Fibroblast of mammary gland (primary cell): Measurements from ENCODE around the gene DNASE1L3.

Source experiments
- DNase-seq: peaks from one replicate; pipeline ENCODE4 v3.0.0-alpha.2; 2010; ENCODE audit warnings: low read depth
- H3K4me3 ChIP-seq: 2 replicates; pipeline ENCODE4 v1.5.1; 2011; ENCODE audit warnings: low read depth, mild to moderate bottlenecking, low read length, moderate library complexity; ENCODE audit not compliant: control insufficient read depth
- TF ChIP-seq, protein P1 (sequence below): conservative IDR thresholded peaks from 2 replicates; pipeline ENCODE4 v1.5.1; 2011; ENCODE audit warnings: low read depth, low read length, inconsistent platforms; ENCODE audit not compliant: control insufficient read depth, insufficient read depth

Gene DNASE1L3

DNA sequence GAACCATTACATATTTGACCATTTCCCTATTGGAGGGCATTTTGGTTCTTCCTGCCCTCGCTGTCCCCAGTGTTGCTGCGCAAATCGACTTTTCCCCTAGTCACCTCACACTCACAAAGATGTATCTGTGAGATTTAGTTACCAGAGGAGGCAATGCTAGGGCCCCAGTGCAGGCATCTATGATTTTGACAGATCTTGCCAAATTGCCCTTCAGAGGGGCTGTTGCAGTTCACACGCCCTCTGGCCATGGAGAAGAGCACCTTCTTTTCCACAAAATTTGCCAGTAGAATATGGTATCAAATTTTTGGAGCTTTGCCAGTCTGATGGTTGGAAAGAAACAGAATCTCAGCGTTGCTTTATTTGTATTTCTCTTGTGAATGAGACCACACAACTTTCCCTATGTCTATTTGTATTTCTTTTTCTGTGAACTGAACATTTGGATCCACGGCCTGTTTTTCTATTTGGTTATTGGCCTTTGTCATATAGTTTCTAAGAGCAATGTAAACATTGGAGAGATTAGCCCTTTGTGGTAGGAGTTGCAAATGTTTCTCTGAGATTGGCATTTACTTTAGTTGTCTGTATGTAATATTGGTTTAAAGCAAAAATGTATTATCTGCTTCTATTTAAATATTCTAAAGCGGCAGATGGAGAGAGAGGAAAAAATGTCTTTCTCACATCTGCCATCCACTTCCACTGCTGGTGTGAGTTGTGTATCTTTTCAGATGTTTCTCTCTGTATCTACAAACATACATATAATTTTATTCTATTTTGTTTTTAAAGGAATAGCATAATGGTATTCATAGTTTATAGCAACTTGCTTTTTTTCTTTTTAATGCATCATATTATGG, 66.1 kb downstream of the DNASE1L3 start:
- no peak for DNase-seq
- H3K4me3 ChIP-seq, result no peak overlapping the region
- TF ChIP-seq, protein P1, sequence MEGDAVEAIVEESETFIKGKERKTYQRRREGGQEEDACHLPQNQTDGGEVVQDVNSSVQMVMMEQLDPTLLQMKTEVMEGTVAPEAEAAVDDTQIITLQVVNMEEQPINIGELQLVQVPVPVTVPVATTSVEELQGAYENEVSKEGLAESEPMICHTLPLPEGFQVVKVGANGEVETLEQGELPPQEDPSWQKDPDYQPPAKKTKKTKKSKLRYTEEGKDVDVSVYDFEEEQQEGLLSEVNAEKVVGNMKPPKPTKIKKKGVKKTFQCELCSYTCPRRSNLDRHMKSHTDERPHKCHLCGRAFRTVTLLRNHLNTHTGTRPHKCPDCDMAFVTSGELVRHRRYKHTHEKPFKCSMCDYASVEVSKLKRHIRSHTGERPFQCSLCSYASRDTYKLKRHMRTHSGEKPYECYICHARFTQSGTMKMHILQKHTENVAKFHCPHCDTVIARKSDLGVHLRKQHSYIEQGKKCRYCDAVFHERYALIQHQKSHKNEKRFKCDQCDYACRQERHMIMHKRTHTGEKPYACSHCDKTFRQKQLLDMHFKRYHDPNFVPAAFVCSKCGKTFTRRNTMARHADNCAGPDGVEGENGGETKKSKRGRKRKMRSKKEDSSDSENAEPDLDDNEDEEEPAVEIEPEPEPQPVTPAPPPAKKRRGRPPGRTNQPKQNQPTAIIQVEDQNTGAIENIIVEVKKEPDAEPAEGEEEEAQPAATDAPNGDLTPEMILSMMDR, result no peak

DNA sequence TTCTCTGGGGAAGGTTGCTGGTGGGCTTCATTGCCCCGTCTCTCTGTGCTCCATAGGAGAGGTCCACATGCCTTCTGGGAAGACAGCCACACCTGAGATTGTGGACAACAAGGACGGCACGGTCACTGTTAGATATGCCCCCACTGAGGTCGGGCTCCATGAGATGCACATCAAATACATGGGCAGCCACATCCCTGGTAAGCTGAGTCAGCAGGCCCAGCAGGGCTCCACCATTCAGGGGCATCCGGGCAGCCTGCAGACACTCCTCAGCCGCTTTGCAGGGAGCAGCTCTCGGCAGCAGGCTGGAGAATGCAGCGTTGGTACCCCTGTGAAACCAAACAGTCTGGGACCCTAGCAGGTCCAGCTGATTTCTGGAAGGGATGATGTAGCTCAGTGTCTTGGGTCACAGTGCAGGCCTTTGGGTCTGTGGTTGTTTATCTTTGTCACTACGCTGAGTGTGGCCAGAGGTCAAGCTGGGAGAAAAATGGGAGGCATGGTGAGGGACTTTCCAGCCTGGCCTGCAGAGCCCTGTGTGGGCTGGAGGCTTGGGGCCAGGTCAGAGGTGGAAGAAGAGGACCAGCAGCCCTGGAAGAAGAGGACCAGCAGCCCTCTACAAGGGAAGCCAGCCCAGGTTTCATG, 67.2 kb downstream of the DNASE1L3 start:
- TF ChIP-seq, protein P1, result no peak
- no peak for DNase-seq
- H3K4me3 ChIP-seq, result no peak overlapping the region
